Natural killer cell (primary cell): ENCODE results near the gene TNFRSF25. TPM values are rescaled to one million over a fixed set of nuclear protein-coding genes. Genes with fewer than 3 reads are reported as not detected.

Source experiments
- ATAC-seq, 3 donors: fragments of 150-1000 bp in 2 of 3; fragments of 200-7000 bp in 1 of 3; cut with Tn5 transposase; 1 replicate in 1 of 3; 2 replicates in 2 of 3; pipeline ENCODE4 v1.10.0; 2021; ENCODE audit warnings: mild to moderate bottlenecking in 2 of 3, moderate library complexity in 2 of 3
- DNase-seq, 2 donors: peaks; one replicate each; pipeline versions ENCODE4 v3.0.0 to v3.0.0-alpha.2; 2013 to 2021; ENCODE audit warnings: mixed read lengths in 1 of 2
- H3K27ac ChIP-seq: one replicate; pipeline ENCODE4 v1.5.1; 2013; ENCODE audit warnings: mild to moderate bottlenecking, low read length
- H3K27me3 ChIP-seq: one replicate; pipeline ENCODE4 v1.6.1; 2013; ENCODE audit warnings: low read length; ENCODE audit not compliant: control insufficient read depth, insufficient read depth
- H3K36me3 ChIP-seq: one replicate; pipeline ENCODE4 v1.6.1; 2013; ENCODE audit warnings: low read length; ENCODE audit not compliant: control insufficient read depth, insufficient read depth
- H3K4me1 ChIP-seq: one replicate; pipeline ENCODE4 v1.6.1; 2013; ENCODE audit warnings: low read length; ENCODE audit not compliant: control insufficient read depth, insufficient read depth
- H3K4me3 ChIP-seq: one replicate; pipeline ENCODE4 v1.5.1; 2013; ENCODE audit warnings: low read length
- H3K9me3 ChIP-seq: one replicate; pipeline ENCODE4 v1.6.1; 2013; ENCODE audit warnings: low read length; ENCODE audit not compliant: control insufficient read depth, insufficient read depth
- H3K27ac Mint-ChIP-seq, 2 donors: one replicate each; pipeline ENCODE4 v1.8.0; 2022; ENCODE audit warnings: mild to moderate bottlenecking in 2 of 2, mixed read lengths in 2 of 2, moderate library complexity in 1 of 2
- H3K27me3 Mint-ChIP-seq, 2 donors: one replicate each; pipeline ENCODE4 v1.8.0; 2022; ENCODE audit warnings: low read depth in 2 of 2, mixed read lengths in 2 of 2
- H3K36me3 Mint-ChIP-seq: one replicate; pipeline ENCODE4 v1.8.0; 2022; ENCODE audit warnings: mixed read lengths
- H3K4me1 Mint-ChIP-seq, 2 donors: one replicate each; pipeline ENCODE4 v1.8.0; 2022; ENCODE audit warnings: mixed read lengths in 2 of 2
- H3K4me3 Mint-ChIP-seq: one replicate; pipeline ENCODE4 v1.8.0; 2022; ENCODE audit warnings: mild to moderate bottlenecking, moderate library complexity, mixed read lengths
- H3K9me3 Mint-ChIP-seq, 2 donors: one replicate each; pipeline ENCODE4 v1.8.0; 2022; ENCODE audit warnings: mixed read lengths in 2 of 2
- CTCF ChIP-seq: fragments of 200-600 bp; IDR thresholded peaks from one replicate; pipeline ENCODE4 v1.8.0; 2022; ENCODE audit warnings: antibody characterized with exemption
- WGBS: methylation state at CpG from one replicate; pipeline ENCODE4 v1.1.7; 2013; ENCODE audit warnings: missing lambda C conversion rate; ENCODE audit not compliant: insufficient coverage; 5-methylcytosine and 5-hydroxymethylcytosine counted together
- intact Hi-C: fragments of 100-400 bp; cut with micrococcal nuclease; formaldehyde crosslinking; loops from one replicate; pipeline ENCODE4 v1.14.2; 2022
- total RNA-seq, 4 donors: library from RNA; stranded (reverse); fragments of 120-200 nt in 1 of 4; gene quantifications; one replicate each; pipeline versions ENCODE4 v1.2.3 to v1.2.4, GENCODE V29; 2013 to 2022

TNFRSF25 gene
- total RNA-seq, 3 donors from 2014 or later (not counting 1 experiment from before 2014, with no cell fraction given) = 14.5 to 41.5 (median 19.9) TPM

GRCh38 chr1:6512245-6512907, 46.4 kb upstream of the TNFRSF25 start:
- no peak overlapping the region for H3K27ac Mint-ChIP-seq
- 89% methylated on average over 19 of the region's 19 CpGs for WGBS
- DNase-seq (no peak), ATAC-seq (no peak)
- no peak overlapping the region for H3K4me3 Mint-ChIP-seq
- no peaks in the 10 kb centered on the region for H3K27me3 Mint-ChIP-seq
- Histone ChIP-seq H3K27ac (no peak overlapping the region), H3K4me3 (no peak overlapping the region), H3K36me3 (no peaks in the 10 kb centered on the region), H3K9me3 (no peaks in the 10 kb centered on the region), H3K4me1 (no peaks in the 10 kb centered on the region), H3K27me3 (no peaks in the 10 kb centered on the region)
- intact Hi-C loops = no loop called here
- H3K36me3 Mint-ChIP-seq = no peaks in the 10 kb centered on the region
- H3K4me1 Mint-ChIP-seq = no peaks in the 10 kb centered on the region
- TF ChIP-seq CTCF = no peak
- no peaks in the 10 kb centered on the region for H3K9me3 Mint-ChIP-seq

DNA sequence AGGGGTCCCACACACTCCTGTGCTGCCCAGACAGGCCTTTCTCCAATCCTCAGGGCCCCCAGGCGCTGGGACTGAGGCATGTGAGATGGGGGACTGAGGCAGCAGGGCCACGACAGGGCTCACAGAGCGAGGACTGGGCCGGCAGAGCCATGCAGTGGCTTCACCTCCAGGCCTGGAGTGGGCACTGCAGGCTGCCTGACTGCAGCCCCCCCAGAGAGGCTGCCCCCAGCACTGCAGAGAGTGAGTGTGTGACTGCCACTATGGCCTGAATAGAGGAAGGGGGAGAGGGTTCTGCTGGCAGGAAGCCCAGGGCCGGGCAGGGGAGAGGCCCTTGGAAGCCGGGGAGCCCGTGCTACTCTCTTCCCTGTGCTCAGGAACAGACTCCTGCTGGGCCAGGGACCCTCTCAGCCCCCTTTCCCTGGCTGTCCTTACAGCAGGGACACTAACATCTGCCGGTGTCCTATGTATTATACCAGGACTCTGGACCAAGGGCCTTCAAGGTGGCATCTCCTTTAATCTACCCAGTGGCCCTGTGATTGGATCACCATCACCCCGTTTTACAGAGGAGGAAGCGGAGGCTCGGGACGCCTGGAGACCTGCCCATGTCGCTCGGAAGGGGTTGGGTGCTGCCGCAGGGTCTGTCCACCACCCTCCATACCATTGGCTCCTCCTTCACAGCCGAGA, 45.7 kb upstream of the TNFRSF25 start:
- Mint-ChIP-seq H3K4me3 (no peak overlapping the region), H3K27me3 (no peaks in the 10 kb centered on the region), H3K9me3 (no peaks in the 10 kb centered on the region), H3K36me3 (no peaks in the 10 kb centered on the region), H3K4me1 (no peaks in the 10 kb centered on the region), H3K27ac (no peak overlapping the region)
- Histone ChIP-seq H3K4me1 (no peaks in the 10 kb centered on the region), H3K4me3 (no peak overlapping the region), H3K36me3 (no peaks in the 10 kb centered on the region), H3K9me3 (no peaks in the 10 kb centered on the region), H3K27ac (no peak overlapping the region), H3K27me3 (no peaks in the 10 kb centered on the region)
- TF ChIP-seq CTCF = no peak
- 91% methylated on average over 16 of the region's 16 CpGs for WGBS
- intact Hi-C loops = no loop called here
- no peak for DNase-seq
- ATAC-seq = no peak

DNA sequence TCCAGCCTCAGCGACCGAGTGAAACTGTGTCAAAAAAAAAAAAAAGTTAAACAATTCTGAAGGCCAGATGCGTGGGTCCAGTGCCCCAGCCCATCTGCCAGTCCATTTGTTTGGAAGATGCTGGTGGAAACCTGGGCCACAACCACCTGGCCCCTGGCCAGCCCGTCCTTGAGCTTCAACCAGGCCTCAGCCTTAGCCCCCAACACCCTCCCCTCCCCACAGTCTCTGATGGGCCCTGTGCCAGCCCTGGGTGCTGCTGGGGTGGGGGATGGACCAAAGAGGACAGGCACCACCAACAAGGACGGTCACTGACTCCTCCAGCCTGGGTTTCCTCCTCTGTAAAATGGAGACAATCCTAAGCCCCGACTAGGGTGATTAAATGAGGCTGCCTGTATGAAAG, 45.1 kb upstream of the TNFRSF25 start:
- DNase-seq (no peak), ATAC-seq (no peak)
- Histone ChIP-seq H3K9me3 (no peaks in the 10 kb centered on the region), H3K36me3 (no peaks in the 10 kb centered on the region), H3K27ac (no peak overlapping the region), H3K4me1 (no peaks in the 10 kb centered on the region), H3K4me3 (no peak overlapping the region), H3K27me3 (no peaks in the 10 kb centered on the region)
- no peaks in the 10 kb centered on the region for H3K4me1 Mint-ChIP-seq
- intact Hi-C loops = no loop called here
- no peaks in the 10 kb centered on the region for H3K36me3 Mint-ChIP-seq
- H3K27me3 Mint-ChIP-seq = no peaks in the 10 kb centered on the region
- no peaks in the 10 kb centered on the region for H3K9me3 Mint-ChIP-seq
- no peak overlapping the region for H3K27ac Mint-ChIP-seq
- H3K4me3 Mint-ChIP-seq = no peak overlapping the region
- 67% methylated on average over 5 of the region's 6 CpGs for WGBS
- no peak for TF ChIP-seq CTCF
